Measurements from ENCODE around the gene TMEM101. TPM values are rescaled to one million over a fixed set of nuclear protein-coding genes. Genes with fewer than 3 reads are reported as not detected.

Gene TMEM101
- total and polyA plus RNA-seq, 2 of the 13 experiments (the other 11 are each of a cell fraction or from before 2014, with no cell fraction given): 72.0 to 100 TPM

GRCh38 chr17:44014437-44015172 lies at the start of gene TMEM101 (continued):
- peak; percentile 97 for TF ChIP-seq ZNF605 (CRISPR knock-in tag; IDR thresholded peaks at IDR 0.05)
- TF ChIP-seq ZNF567 (CRISPR knock-in tag; IDR thresholded peaks at IDR 0.05; ENCODE audit: borderline replicate concordance): peak; percentile 92; the same call in 1 of the 2 replicates
- TF ChIP-seq ZNF564 (CRISPR knock-in tag; IDR thresholded peaks at IDR 0.05): peak; percentile 42; the same call in 1 of the 2 replicates
- TF ChIP-seq NCOA1 (CRISPR knock-in tag; IDR thresholded peaks at IDR 0.05): peak; percentile 93; the same call in 1 of the 2 replicates
- no peak for TF ChIP-seq HOXA7 (CRISPR knock-in tag; IDR thresholded peaks at IDR 0.05)
- peak; percentile 100 for TF ChIP-seq GABPB1 (CRISPR knock-in tag; IDR thresholded peaks at IDR 0.05)
- TF ChIP-seq TRIM24 (CRISPR knock-in tag; IDR thresholded peaks at IDR 0.05): 0 out of 2 replicates have a peak, but pooled peaks have one; percentile 56
- no peak for TF ChIP-seq PBX3 (CRISPR knock-in tag; IDR thresholded peaks at IDR 0.05; ENCODE audit: borderline replicate concordance)
- TF ChIP-seq ZNF18 (CRISPR knock-in tag; IDR thresholded peaks at IDR 0.05; ENCODE audit: insufficient replicate concordance): peak; percentile 46
- TF ChIP-seq ZNF296 (CRISPR knock-in tag; conservative IDR thresholded peaks at IDR 0.05): no peak; the same call in 1 of the 2 replicates
- TF ChIP-seq SMARCC2 (IDR thresholded peaks at IDR 0.05): no peak
- peak; percentile 82 for TF ChIP-seq SALL2 (CRISPR knock-in tag; IDR thresholded peaks at IDR 0.05)
- peak; percentile 67 for TF ChIP-seq CEBPG (CRISPR knock-in tag; IDR thresholded peaks at IDR 0.05)
- no peak for TF ChIP-seq ZBTB1 (CRISPR knock-in tag; IDR thresholded peaks at IDR 0.05; ENCODE audit: borderline replicate concordance)
- TF ChIP-seq FOXA3 (CRISPR knock-in tag; IDR thresholded peaks at IDR 0.05): peak; percentile 84
- peak; percentile 85 for TF ChIP-seq MXD1 (CRISPR knock-in tag; IDR thresholded peaks at IDR 0.05)
- TF ChIP-seq CENPX (CRISPR knock-in tag; IDR thresholded peaks at IDR 0.05): no peak
- TF ChIP-seq PCBP1 (IDR thresholded peaks at IDR 0.05; ENCODE audit: borderline replicate concordance, low read depth, low read length): 0 out of 2 replicates have a peak, but pooled peaks have one; percentile 80
- TF ChIP-seq ZBTB49 (CRISPR knock-in tag; IDR thresholded peaks at IDR 0.05; ENCODE audit: borderline replicate concordance): 0 out of 2 replicates have a peak, but pooled peaks have one; percentile 49
- peak; percentile 74 for TF ChIP-seq SP2 (CRISPR knock-in tag; IDR thresholded peaks at IDR 0.05)
- peak; percentile 75 for TF ChIP-seq ZBTB7B (CRISPR knock-in tag; IDR thresholded peaks at IDR 0.05)
- TF ChIP-seq ZNF589 (CRISPR knock-in tag; conservative IDR thresholded peaks at IDR 0.05): 0 out of 2 replicates have a peak, but pooled peaks have one; percentile 68
- peak; percentile 88; the same call in 1 of the 2 replicates for TF ChIP-seq ZNF431 (CRISPR knock-in tag; IDR thresholded peaks at IDR 0.05; ENCODE audit: borderline replicate concordance, low read depth)
- no peak for TF ChIP-seq CBX2 (IDR thresholded peaks at IDR 0.05; ENCODE audit: low read depth, low read length)
- no peak for TF ChIP-seq CBX2 (CRISPR knock-in tag; IDR thresholded peaks at IDR 0.05; ENCODE audit: low read depth)
- peak; percentile 16; the same call in 1 of the 2 replicates for TF ChIP-seq ZNF256 (CRISPR knock-in tag; conservative IDR thresholded peaks at IDR 0.05)

Data from HepG2 (cell line).